Measurements from ENCODE around the gene BCAS4. TPM values are rescaled to one million over a fixed set of nuclear protein-coding genes. Genes with fewer than 3 reads are reported as not detected.

Gene BCAS4
- total RNA-seq, 2 experiments from 2014 or later: 19.0 to 20.9 TPM

- H3K36me3 Mint-ChIP-seq (ENCODE audit: low read depth): no peaks in the 10 kb centered on the region
- DNase-seq (no peak), ATAC-seq (ENCODE audit: poor library complexity) (no peak)
- H3K4me1 Mint-ChIP-seq (ENCODE audit: low read depth): no peaks in the 10 kb centered on the region
- H3K27me3 Mint-ChIP-seq: no peaks in the 10 kb centered on the region
- Histone ChIP-seq H3K4me1 (ENCODE audit: insufficient read depth, low read length) (no peaks in the 10 kb centered on the region), H3K4me3 (ENCODE audit: low read length) (no peak overlapping the region), H3K36me3 (ENCODE audit: insufficient read depth, low read length) (no peaks in the 10 kb centered on the region), H3K27me3 (ENCODE audit: control insufficient read depth in 1 of 2, insufficient read depth in 2 of 2, low read length in 2 of 2) (no peaks in the 10 kb centered on the region), H3K9me3 (ENCODE audit: control insufficient read depth in 1 of 2, insufficient read depth in 1 of 2, low read length in 2 of 2) (no peaks in the 10 kb centered on the region), H3K27ac (ENCODE audit: low read depth in 1 of 2, low read length in 2 of 2) (no peak overlapping the region)
- ChIA-PET POLR2A (no interaction called here), CTCF (no interaction called here)
- H3K27ac Mint-ChIP-seq: no peak overlapping the region
- H3K9me3 Mint-ChIP-seq: no peaks in the 10 kb centered on the region
- intact Hi-C loops (cut with DNase I, micrococcal nuclease): loop anchor here in 1 of 2 experiments (10.0 kb wide), 1 partner anchor 574 kb away; no protein-coding TSS in a partner anchor
- no peak overlapping the region for H3K4me3 Mint-ChIP-seq
- TF ChIP-seq, protein P1, sequence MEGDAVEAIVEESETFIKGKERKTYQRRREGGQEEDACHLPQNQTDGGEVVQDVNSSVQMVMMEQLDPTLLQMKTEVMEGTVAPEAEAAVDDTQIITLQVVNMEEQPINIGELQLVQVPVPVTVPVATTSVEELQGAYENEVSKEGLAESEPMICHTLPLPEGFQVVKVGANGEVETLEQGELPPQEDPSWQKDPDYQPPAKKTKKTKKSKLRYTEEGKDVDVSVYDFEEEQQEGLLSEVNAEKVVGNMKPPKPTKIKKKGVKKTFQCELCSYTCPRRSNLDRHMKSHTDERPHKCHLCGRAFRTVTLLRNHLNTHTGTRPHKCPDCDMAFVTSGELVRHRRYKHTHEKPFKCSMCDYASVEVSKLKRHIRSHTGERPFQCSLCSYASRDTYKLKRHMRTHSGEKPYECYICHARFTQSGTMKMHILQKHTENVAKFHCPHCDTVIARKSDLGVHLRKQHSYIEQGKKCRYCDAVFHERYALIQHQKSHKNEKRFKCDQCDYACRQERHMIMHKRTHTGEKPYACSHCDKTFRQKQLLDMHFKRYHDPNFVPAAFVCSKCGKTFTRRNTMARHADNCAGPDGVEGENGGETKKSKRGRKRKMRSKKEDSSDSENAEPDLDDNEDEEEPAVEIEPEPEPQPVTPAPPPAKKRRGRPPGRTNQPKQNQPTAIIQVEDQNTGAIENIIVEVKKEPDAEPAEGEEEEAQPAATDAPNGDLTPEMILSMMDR (IDR thresholded peaks at IDR 0.05): no peak
Measured at GRCh38 chr20:50758992-50759391, 35.9 kb upstream of the BCAS4 start.

DNA sequence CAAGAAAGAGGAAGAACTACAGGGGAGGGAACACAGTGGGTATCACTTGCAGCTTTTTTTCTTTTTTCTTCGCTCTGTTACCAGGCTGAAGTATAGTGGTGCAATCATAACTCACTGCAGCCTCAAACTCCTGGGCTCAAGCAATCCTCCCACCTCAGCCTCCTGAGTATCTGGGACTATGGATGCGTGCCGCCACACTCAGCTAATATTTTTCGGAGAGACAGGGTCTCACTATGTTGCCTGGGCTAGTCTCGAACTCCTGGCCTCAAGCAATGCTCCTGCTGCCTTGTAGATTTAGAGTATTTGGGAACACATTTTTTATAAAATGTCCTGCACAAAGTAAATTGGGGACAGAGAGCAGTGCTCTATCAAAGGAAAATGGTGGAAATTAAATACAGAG lies 35.2 kb upstream of the BCAS4 start:
- Mint-ChIP-seq H3K27ac (no peak overlapping the region), H3K4me1 (ENCODE audit: low read depth) (no peaks in the 10 kb centered on the region), H3K27me3 (no peaks in the 10 kb centered on the region), H3K36me3 (ENCODE audit: low read depth) (no peaks in the 10 kb centered on the region), H3K9me3 (no peaks in the 10 kb centered on the region), H3K4me3 (no peak overlapping the region)
- H3K4me3 ChIP-seq (ENCODE audit: low read length): no peak overlapping the region
- intact Hi-C loops (cut with DNase I, micrococcal nuclease): loop anchor here (10.0 kb wide), 2 partner anchors 115 to 575 kb away; no protein-coding TSS in a partner anchor
- H3K9me3 ChIP-seq (ENCODE audit: control insufficient read depth in 1 of 2, insufficient read depth in 1 of 2, low read length in 2 of 2): no peaks in the 10 kb centered on the region
- H3K4me1 ChIP-seq (ENCODE audit: insufficient read depth, low read length): no peaks in the 10 kb centered on the region
- DNase-seq: no peak
- no peak overlapping the region for H3K27ac ChIP-seq (ENCODE audit: low read depth in 1 of 2, low read length in 2 of 2)
- no peaks in the 10 kb centered on the region for H3K27me3 ChIP-seq (ENCODE audit: control insufficient read depth in 1 of 2, insufficient read depth in 2 of 2, low read length in 2 of 2)
- ChIA-PET POLR2A (no interaction called here), CTCF (no interaction called here)
- no peak for ATAC-seq (ENCODE audit: poor library complexity)
- no peaks in the 10 kb centered on the region for H3K36me3 ChIP-seq (ENCODE audit: insufficient read depth, low read length)
- TF ChIP-seq, protein P1 (IDR thresholded peaks at IDR 0.05): no peak

DNA sequence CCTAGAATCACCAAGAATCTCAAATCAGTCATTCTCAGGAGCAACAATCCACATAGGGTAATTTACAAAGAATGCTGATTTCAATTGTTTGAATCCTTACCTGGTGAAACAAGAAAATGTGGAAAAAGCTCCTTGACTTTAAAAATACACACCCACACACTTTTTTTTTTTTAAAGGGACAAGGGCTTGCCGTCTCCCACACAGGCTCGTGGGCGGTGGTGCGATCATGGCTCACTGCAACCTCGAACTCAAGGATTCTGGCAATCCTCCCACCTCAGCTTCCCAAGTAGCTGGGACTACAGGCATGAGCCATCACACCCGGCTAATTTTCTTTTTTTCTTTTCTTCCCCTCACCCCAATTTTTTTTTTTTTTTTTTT lies 32.8 kb upstream of the BCAS4 start:
- Histone ChIP-seq H3K4me3 (ENCODE audit: low read length) (no peak overlapping the region), H3K27me3 (ENCODE audit: control insufficient read depth in 1 of 2, insufficient read depth in 2 of 2, low read length in 2 of 2) (no peaks in the 10 kb centered on the region), H3K36me3 (ENCODE audit: insufficient read depth, low read length) (no peaks in the 10 kb centered on the region), H3K27ac (ENCODE audit: low read depth in 1 of 2, low read length in 2 of 2) (no peak overlapping the region), H3K4me1 (ENCODE audit: insufficient read depth, low read length) (no peaks in the 10 kb centered on the region), H3K9me3 (ENCODE audit: control insufficient read depth in 1 of 2, insufficient read depth in 1 of 2, low read length in 2 of 2) (no peaks in the 10 kb centered on the region)
- Mint-ChIP-seq H3K4me3 (no peak overlapping the region), H3K27me3 (no peaks in the 10 kb centered on the region), H3K4me1 (ENCODE audit: low read depth) (no peaks in the 10 kb centered on the region), H3K27ac (no peak overlapping the region), H3K36me3 (ENCODE audit: low read depth) (no peaks in the 10 kb centered on the region), H3K9me3 (no peaks in the 10 kb centered on the region)
- intact Hi-C loops (cut with DNase I, micrococcal nuclease): loop anchor here in 1 of 2 experiments (10.0 kb wide), 1 partner anchor 117 kb away; no protein-coding TSS in a partner anchor
- ChIA-PET POLR2A (no interaction called here), CTCF (no interaction called here)
- DNase-seq (no peak), ATAC-seq (ENCODE audit: poor library complexity) (no peak)
- TF ChIP-seq, protein P1 (IDR thresholded peaks at IDR 0.05): no peak

Data from CD4-positive, alpha-beta T cell (primary cell).